Naive thymus-derived CD8-positive, alpha-beta T cell (primary cell): ENCODE results near the gene UCK1. TPM values are rescaled to one million over a fixed set of nuclear protein-coding genes. Genes with fewer than 3 reads are reported as not detected.

Experiments used
- ATAC-seq, 2 donors: fragments of 150-1000 bp; cut with Tn5 transposase in 1 of 2; sonication (Bioruptor Pico), chemical (Tn5 transposase) in 1 of 2; 1 replicate in 1 of 2; 2 replicates in 1 of 2; pipeline ENCODE4 v1.10.0; 2021; ENCODE audit warnings: mild to moderate bottlenecking in 2 of 2, moderate library complexity in 2 of 2
- POLR2A ChIA-PET: fragments of 350-600 bp; sonication (Branson Sonifier 250); formaldehyde crosslinking; loops from one replicate; lab custom pipeline; 2021; ENCODE audit warnings: antibody characterized with exemption; lab: Charles Lee
- DNase-seq, 10 donors: peaks; one replicate each; pipeline versions ENCODE4 v3.0.0 to v3.0.0-alpha.2; 2020 to 2022
- H3K27ac Mint-ChIP-seq, 10 donors: one replicate each; pipeline ENCODE4 v1.8.0; 2020 to 2022; ENCODE audit warnings: mild to moderate bottlenecking in 10 of 10, mixed read lengths in 10 of 10, moderate library complexity in 4 of 10, inconsistent platforms in 1 of 10
- H3K27me3 Mint-ChIP-seq, 5 donors: one replicate each; pipeline ENCODE4 v1.8.0; 2021 to 2022; ENCODE audit warnings: mixed read lengths in 5 of 5
- H3K36me3 Mint-ChIP-seq, 3 donors: one replicate each; pipeline ENCODE4 v1.8.0; 2020 to 2022; ENCODE audit warnings: mixed read lengths in 3 of 3, mild to moderate bottlenecking in 2 of 3, inconsistent platforms in 1 of 3
- H3K4me1 Mint-ChIP-seq, 4 donors: one replicate each; pipeline ENCODE4 v1.8.0; 2021 to 2022; ENCODE audit warnings: mixed read lengths in 4 of 4
- H3K4me3 Mint-ChIP-seq, 10 donors: one replicate each; pipeline ENCODE4 v1.8.0; 2020 to 2022; ENCODE audit warnings: mild to moderate bottlenecking in 10 of 10, mixed read lengths in 10 of 10, moderate library complexity in 6 of 10, inconsistent platforms in 1 of 10
- H3K9me3 Mint-ChIP-seq, 9 donors: one replicate each; pipeline ENCODE4 v1.8.0; 2020 to 2022; ENCODE audit warnings: mixed read lengths in 9 of 9, mild to moderate bottlenecking in 3 of 9, inconsistent platforms in 1 of 9, moderate library complexity in 1 of 9
- polyA plus RNA-seq, 3 donors: library from polyadenylated mRNA; unstranded; fragments of 300-500 nt; fragmentation: Illumina TruSeq; gene quantifications; one replicate each; pipeline ENCODE4 v1.2.3, GENCODE V29; 2021
- total RNA-seq, 8 experiments: library from RNA in 2 of 8; stranded (reverse) in 2 of 8; gene quantifications; one replicate each; pipeline ENCODE4 v1.2.3 and lab custom pipeline; 2021 to 2026

The UCK1 gene
- total and polyA plus RNA-seq, 5 experiments from 2014 or later, result 21.8 to 29.9 (median 24.0) TPM

GRCh38 chr9:131528886-131529505, 2.1 kb downstream of the UCK1 start:
- H3K4me3 Mint-ChIP-seq, result peak overlapping the region in 8 of 10 donors; percentile 43 to 84 (median 76)
- POLR2A ChIA-PET, result no interaction called here
- peaks cover 0 to 46% (median 2%) of the 10 kb centered on the region in 3 donors for H3K36me3 Mint-ChIP-seq

GRCh38 chr9:131528186-131528585, 2.9 kb downstream of the UCK1 start:
- Mint-ChIP-seq H3K27ac (peak overlapping the region in 3 of 10 donors; percentile 62 to 77 (median 67)), H3K27me3 (no peaks in the 10 kb centered on the region), H3K4me1 (peaks cover 10 to 26% (median 14%) of the 10 kb centered on the region in 4 donors), H3K36me3 (peaks cover 0 to 52% (median 2%) of the 10 kb centered on the region in 3 donors), H3K4me3 (peak overlapping the region; percentile 7 to 77 (median 46)), H3K9me3 (no peaks in the 10 kb centered on the region)
- POLR2A ChIA-PET, result no interaction called here
- ATAC-seq (no peak), DNase-seq (no peak)

More at GRCh38 chr9:131528886-131529505, 2.1 kb downstream of the UCK1 start:
- Mint-ChIP-seq H3K27ac (peak overlapping the region in 3 of 10 donors; percentile 27 to 62 (median 55)), H3K27me3 (no peaks in the 10 kb centered on the region), H3K4me1 (peaks cover 10 to 31% (median 14%) of the 10 kb centered on the region in 4 donors), H3K9me3 (no peaks in the 10 kb centered on the region)
- DNase-seq, result no peak
- no peak for ATAC-seq

GRCh38 chr9:131525643-131526565, 5.2 kb downstream of the UCK1 start:
- no peak overlapping the region for H3K4me3 Mint-ChIP-seq
- H3K4me1 Mint-ChIP-seq, result peaks cover 6 to 23% (median 10%) of the 10 kb centered on the region in 4 donors
- ATAC-seq, result no peak
- POLR2A ChIA-PET, result interaction anchor here (0.9 to 1.4 kb wide), 2 partner anchors 11 to 25 kb away, joined by 3 read pairs; no protein-coding TSS in a partner anchor
- no peaks in the 10 kb centered on the region for H3K27me3 Mint-ChIP-seq
- H3K9me3 Mint-ChIP-seq, result no peaks in the 10 kb centered on the region
- DNase-seq, result no peak
- H3K36me3 Mint-ChIP-seq, result peaks cover 0 to 70% (median 4%) of the 10 kb centered on the region in 3 donors
- H3K27ac Mint-ChIP-seq, result peak overlapping the region in 4 of 10 donors; percentile 19 to 87 (median 52)

GRCh38 chr9:131524665-131525315, 6.3 kb downstream of the UCK1 start:
- peaks cover 0 to 79% (median 4%) of the 10 kb centered on the region in 3 donors for H3K36me3 Mint-ChIP-seq
- ATAC-seq, result no peak
- peak overlapping the region in 4 of 10 donors; percentile 15 to 75 (median 53) for H3K27ac Mint-ChIP-seq

GRCh38 chr9:131523451-131524435, 7.3 kb downstream of the UCK1 start:
- DNase-seq, result no peak
- Mint-ChIP-seq H3K9me3 (no peaks in the 10 kb centered on the region), H3K27ac (peak overlapping the region in 1 of 10 donors; percentile 41), H3K27me3 (no peaks in the 10 kb centered on the region), H3K36me3 (peaks cover 0 to 87% (median 10%) of the 10 kb centered on the region in 3 donors), H3K4me1 (peaks cover 2 to 8% (median 5%) of the 10 kb centered on the region in 4 donors), H3K4me3 (no peak overlapping the region)
- POLR2A ChIA-PET, result interaction anchor here (1.2 to 1.3 kb wide), 2 partner anchors 9 to 10 kb away, joined by 3 read pairs; no protein-coding TSS in a partner anchor
- no peak for ATAC-seq

More at GRCh38 chr9:131524665-131525315, 6.3 kb downstream of the UCK1 start:
- peaks cover 5 to 16% (median 6%) of the 10 kb centered on the region in 4 donors for H3K4me1 Mint-ChIP-seq
- H3K9me3 Mint-ChIP-seq, result no peaks in the 10 kb centered on the region
- POLR2A ChIA-PET, result interaction anchor here (0.9 to 1.4 kb wide), 2 partner anchors 10 to 24 kb away, joined by 3 read pairs; no protein-coding TSS in a partner anchor
- no peaks in the 10 kb centered on the region for H3K27me3 Mint-ChIP-seq
- no peak overlapping the region for H3K4me3 Mint-ChIP-seq
- DNase-seq, result no peak

GRCh38 chr9:131523086-131523388, 8.0 kb downstream of the UCK1 start:
- ATAC-seq (no peak), DNase-seq (no peak)
- Mint-ChIP-seq H3K4me1 (peaks cover 0 to 3% (median under 1%) of the 10 kb centered on the region in 4 donors), H3K36me3 (peaks cover 0 to 87% (median 9%) of the 10 kb centered on the region in 3 donors), H3K27me3 (no peaks in the 10 kb centered on the region), H3K27ac (peak overlapping the region in 4 of 10 donors; percentile 20 to 47 (median 36)), H3K4me3 (no peak overlapping the region), H3K9me3 (no peaks in the 10 kb centered on the region)
- POLR2A ChIA-PET, result interaction anchor here (1.2 to 1.3 kb wide), 2 partner anchors 8 to 10 kb away, joined by 3 read pairs; no protein-coding TSS in a partner anchor

GRCh38 chr9:131522257-131523085, 8.6 kb downstream of the UCK1 start:
- Mint-ChIP-seq H3K36me3 (peaks cover 0 to 87% (median 9%) of the 10 kb centered on the region in 3 donors), H3K27me3 (no peaks in the 10 kb centered on the region), H3K9me3 (no peaks in the 10 kb centered on the region), H3K4me1 (peaks cover 0 to 3% (median under 1%) of the 10 kb centered on the region in 4 donors), H3K4me3 (no peak overlapping the region), H3K27ac (peak overlapping the region in 3 of 10 donors; percentile 32 to 53 (median 47))
- POLR2A ChIA-PET, result interaction anchor here (1.2 to 1.3 kb wide), 2 partner anchors 8 to 9 kb away, joined by 3 read pairs; no protein-coding TSS in a partner anchor
- no peak for DNase-seq
- ATAC-seq, result no peak

- POLR2A ChIA-PET, result no interaction called here
- DNase-seq (no peak), ATAC-seq (no peak)
- Mint-ChIP-seq H3K4me3 (no peak overlapping the region), H3K27ac (no peak overlapping the region), H3K9me3 (no peaks in the 10 kb centered on the region), H3K27me3 (no peaks in the 10 kb centered on the region), H3K36me3 (peaks cover 0 to 86% (median 12%) of the 10 kb centered on the region in 3 donors), H3K4me1 (peaks cover 0 to 3% (median 0%) of the 10 kb centered on the region in 4 donors)
Observed at GRCh38 chr9:131521822-131522221, 9.2 kb downstream of the UCK1 start.

- POLR2A ChIA-PET, result interaction anchor here (0.5 kb wide), 1 partner anchor 329 kb away, joined by 5 read pairs; no protein-coding TSS in a partner anchor
- Mint-ChIP-seq H3K27me3 (no peaks in the 10 kb centered on the region), H3K36me3 (peaks cover 0 to 81% (median 12%) of the 10 kb centered on the region in 3 donors), H3K4me1 (peaks cover 0 to 1% (median 0%) of the 10 kb centered on the region in 4 donors), H3K4me3 (no peak overlapping the region), H3K27ac (peak overlapping the region in 2 of 10 donors; percentile 29 to 36), H3K9me3 (no peaks in the 10 kb centered on the region)
- ATAC-seq (no peak), DNase-seq (no peak)
Observed at GRCh38 chr9:131521203-131521602, 9.9 kb downstream of the UCK1 start.

- POLR2A ChIA-PET, result interaction anchor here (0.5 to 0.9 kb wide), 2 partner anchors 9 to 328 kb away, joined by 3 to 5 read pairs; no protein-coding TSS in a partner anchor
- no peaks in the 10 kb centered on the region for H3K9me3 Mint-ChIP-seq
- H3K4me1 Mint-ChIP-seq, result no peaks in the 10 kb centered on the region
- ATAC-seq, result no peak
- DNase-seq, result no peak
- no peak overlapping the region for H3K27ac Mint-ChIP-seq
- H3K4me3 Mint-ChIP-seq, result no peak overlapping the region
- peaks cover 0 to 74% (median 12%) of the 10 kb centered on the region in 3 donors for H3K36me3 Mint-ChIP-seq
- no peaks in the 10 kb centered on the region for H3K27me3 Mint-ChIP-seq
Observed at GRCh38 chr9:131520503-131520902, 10.6 kb downstream of the UCK1 start.
